GM15510 (cell line): Measurements from ENCODE around the gene PACS1.

Source experiments
- POLR2A ChIP-seq: IDR thresholded peaks from 3 replicates; pipeline ENCODE4 v1.6.1; 2011; ENCODE audit warnings: borderline replicate concordance; ENCODE audit not compliant: insufficient read length; ENCODE audit errors: extremely low read depth

The PACS1 gene

DNA sequence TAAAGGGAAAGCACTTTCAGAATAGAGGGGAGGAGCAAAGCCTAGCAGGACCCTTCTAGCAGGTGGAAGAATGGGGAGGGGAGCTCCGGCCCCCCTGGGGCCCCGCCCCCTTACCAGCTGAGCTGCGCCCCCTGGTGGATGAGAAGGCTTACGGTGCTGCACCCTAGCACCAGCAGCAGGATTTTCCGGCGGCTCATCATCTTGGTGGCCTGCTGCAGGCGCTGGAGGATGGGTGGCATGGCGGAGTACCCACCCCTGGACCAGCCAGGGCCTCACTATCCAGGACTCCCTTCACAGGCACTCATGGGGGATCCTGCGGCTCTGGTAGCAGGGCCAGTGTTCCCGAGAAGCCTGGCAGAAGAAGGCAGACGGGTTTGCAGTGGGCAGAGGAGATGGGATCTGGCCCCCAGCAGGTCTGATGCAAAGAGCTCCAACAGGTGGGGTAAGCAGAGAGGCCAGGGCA lies 24.9 kb upstream of the PACS1 start:
- TF ChIP-seq POLR2A: no peak

DNA sequence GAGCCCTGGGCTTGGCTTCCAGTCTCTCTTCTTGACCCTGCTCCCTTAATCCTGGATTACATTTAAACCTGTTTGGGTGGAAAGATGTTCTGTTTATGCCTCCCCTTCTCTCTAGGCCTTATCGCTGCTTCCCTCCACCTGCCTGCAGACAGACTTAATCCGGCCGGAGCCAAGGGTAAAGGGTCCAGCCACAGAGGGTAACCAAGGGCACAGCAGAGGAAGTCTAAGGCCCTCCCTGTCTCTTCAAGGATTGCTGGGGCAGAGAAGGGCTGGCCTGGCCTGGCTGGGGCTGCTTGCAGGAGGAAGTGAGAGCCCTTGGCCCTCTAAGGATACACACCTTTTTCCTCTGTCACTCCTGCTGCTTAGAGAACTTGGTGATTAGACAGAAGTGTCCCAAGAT lies 23.2 kb upstream of the PACS1 start:
- TF ChIP-seq POLR2A: no peak

- no peak for TF ChIP-seq POLR2A
Observed at GRCh38 chr11:66047541-66048365, 22.3 kb upstream of the PACS1 start.

GRCh38 chr11:66048547-66049323 lies 21.3 kb upstream of the PACS1 start, which contains the start of gene GAL3ST3:
Gene GAL3ST3 (minus strand): TSS chr11:66049161. CDS start chr11:66045415, 3,746 bp downstream.
- no peak for TF ChIP-seq POLR2A

DNA sequence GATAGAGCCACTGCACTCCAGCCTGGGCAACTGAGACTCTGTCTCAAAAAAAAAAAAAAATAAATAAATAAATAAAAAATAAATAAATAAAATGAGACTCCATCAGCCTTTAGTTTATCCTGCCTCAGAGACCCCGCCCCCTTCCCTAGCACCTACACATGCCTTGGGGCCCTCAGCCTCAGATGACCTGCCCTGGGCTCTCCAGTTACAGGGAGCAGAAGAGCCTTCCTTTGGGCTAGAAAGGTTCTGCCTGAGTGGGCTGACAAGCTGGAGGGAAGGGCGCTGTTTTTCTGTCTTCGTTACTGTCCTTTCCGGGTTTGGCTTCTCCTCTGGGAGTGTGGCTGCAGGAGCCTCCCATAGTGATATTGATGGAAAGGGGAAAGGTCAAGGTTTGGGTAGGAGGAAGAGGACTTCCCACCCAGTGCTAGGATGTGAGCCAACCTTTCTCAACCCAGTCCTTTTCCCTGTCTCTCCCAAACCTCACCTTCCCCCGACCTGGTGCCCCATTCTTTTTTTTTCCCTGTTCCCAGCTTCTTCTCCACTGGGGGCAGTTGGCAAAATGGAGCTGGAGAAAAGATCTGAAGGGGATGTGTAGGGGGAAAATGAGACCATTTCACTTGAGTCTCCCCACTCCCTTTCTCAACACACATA lies 19.4 kb upstream of the PACS1 start:
- no peak for TF ChIP-seq POLR2A

- no peak for TF ChIP-seq POLR2A
Observed at GRCh38 chr11:66051371-66051765, 18.7 kb upstream of the PACS1 start.

GRCh38 chr11:66051766-66052663 lies 18.1 kb upstream of the PACS1 start, which contains the start of gene SF3B2:
Gene SF3B2 (plus strand): TSS chr11:66052364. CDS start chr11:66052385, 21 bp downstream.
- peak; percentile 61 for TF ChIP-seq POLR2A

GRCh38 chr11:66052664-66052982 lies 17.4 kb upstream of the PACS1 start:
- no peak for TF ChIP-seq POLR2A

DNA sequence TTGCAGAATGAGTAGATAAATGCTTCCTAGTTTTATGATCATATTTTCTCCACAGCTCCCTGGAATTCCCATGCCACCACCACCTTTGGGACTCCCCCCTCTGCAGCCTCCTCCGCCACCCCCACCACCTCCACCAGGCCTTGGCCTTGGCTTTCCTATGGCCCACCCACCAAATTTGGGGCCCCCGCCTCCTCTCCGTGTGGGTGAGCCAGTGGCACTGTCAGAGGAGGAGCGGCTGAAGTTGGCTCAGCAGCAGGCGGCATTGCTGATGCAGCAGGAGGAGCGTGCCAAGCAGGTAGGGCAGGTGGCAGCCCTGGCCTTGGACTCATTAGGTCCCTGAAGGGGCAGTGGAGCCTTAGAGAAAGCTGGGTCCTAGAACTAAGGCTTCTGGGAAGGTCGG lies 15.1 kb upstream of the PACS1 start:
- TF ChIP-seq POLR2A: no peak

- TF ChIP-seq POLR2A: no peak
Observed at GRCh38 chr11:66056501-66056900, 13.6 kb upstream of the PACS1 start.

GRCh38 chr11:66059966-66060680 lies 9.9 kb upstream of the PACS1 start:
- TF ChIP-seq POLR2A: no peak

DNA sequence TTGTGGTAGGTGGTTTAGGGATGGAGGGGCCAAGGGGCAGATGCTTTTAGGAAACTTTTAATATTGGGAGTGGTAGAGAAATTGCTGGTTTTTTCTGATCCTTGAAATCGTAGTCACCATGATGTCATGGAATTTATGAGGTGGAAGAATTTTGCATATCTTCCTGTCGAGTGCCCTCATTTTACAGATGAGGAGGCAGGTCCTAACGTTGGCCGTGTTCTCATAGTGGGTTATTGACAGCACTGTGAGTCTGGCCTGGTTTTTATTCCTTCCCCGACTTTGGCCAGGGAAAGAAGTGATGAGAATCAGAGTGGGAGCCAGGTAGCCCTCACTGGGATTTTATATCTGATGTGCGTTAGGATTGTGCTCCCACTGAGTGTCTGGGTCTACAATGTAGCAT lies 8.8 kb upstream of the PACS1 start:
- no peak for TF ChIP-seq POLR2A

DNA sequence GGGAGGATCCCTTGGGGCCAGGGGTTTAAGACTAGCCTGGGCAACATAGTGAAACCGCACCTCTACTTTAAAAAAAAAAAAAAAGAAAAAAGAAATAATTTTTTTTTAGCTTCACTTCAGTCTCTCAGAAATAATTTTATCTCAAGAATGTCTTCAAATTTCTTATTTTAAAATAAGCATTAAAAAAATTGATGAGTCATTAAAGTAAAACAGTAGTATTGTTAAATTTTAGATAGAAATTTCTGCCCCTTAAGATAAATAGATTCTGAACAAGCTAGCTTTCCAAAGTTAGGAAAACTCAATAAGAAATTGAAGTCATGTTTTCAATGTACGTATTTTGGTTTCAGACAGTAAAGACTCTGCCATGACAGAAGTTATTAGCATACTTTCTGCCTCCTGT lies 7.7 kb upstream of the PACS1 start:
- TF ChIP-seq POLR2A: no peak

DNA sequence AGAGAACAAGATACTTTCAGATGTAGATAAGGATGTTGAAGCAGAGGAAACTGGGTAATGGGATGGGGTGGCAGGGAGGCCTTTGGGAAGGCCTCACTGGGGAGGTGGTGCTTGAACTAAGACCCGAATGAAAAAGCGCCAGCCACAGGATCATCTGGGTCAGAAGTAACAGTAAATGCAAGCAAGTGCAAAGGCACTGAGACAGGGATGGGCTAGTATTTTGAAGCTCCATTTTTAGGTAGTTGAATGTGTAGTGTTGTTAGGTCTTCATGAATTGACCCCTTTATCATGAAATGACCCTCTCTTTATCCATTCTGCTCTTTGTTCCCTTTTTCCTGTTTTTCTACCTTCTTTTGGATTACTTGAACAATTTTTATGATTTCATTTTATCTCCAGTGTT lies 6.2 kb upstream of the PACS1 start:
- TF ChIP-seq POLR2A: no peak
